ENCODE measurements around the gene ANGPT4. TPM values are rescaled to one million over a fixed set of nuclear protein-coding genes. Genes with fewer than 3 reads are reported as not detected.

Gene ANGPT4
- total RNA-seq, 4 donors from 2014 or later = 0.27 TPM; not detected in 3

GRCh38 chr20:887137-887536, 29.0 kb downstream of the ANGPT4 start:
- Histone ChIP-seq H3K9me3 (no peaks in the 10 kb centered on the region), H3K36me3 (no peaks in the 10 kb centered on the region)

GRCh38 chr20:884983-885952, 30.9 kb downstream of the ANGPT4 start:
- Histone ChIP-seq H3K4me3 (no peak overlapping the region), H3K4me1 (peaks cover 0 to 4% (median 0%) of the 10 kb centered on the region in 4 donors), H3K27me3 (no peaks in the 10 kb centered on the region), H3K9me3 (no peaks in the 10 kb centered on the region), H3K36me3 (no peaks in the 10 kb centered on the region), H3K27ac (no peak overlapping the region)
- no peak for DNase-seq
- TF ChIP-seq CTCF (IDR thresholded peaks at IDR 0.05) (no peak), POLR2A (IDR thresholded peaks at IDR 0.05) (no peak)

More at GRCh38 chr20:887137-887536, 29.0 kb downstream of the ANGPT4 start:
- no peak for DNase-seq
- peaks cover 0 to 4% (median 0%) of the 10 kb centered on the region in 4 donors for H3K4me1 ChIP-seq
- TF ChIP-seq POLR2A (IDR thresholded peaks at IDR 0.05) (no peak), CTCF (IDR thresholded peaks at IDR 0.05) (peak in 2 of 6 experiments; percentile 10 to 12)
- no peak overlapping the region for H3K4me3 ChIP-seq
- no peak overlapping the region for H3K27ac ChIP-seq
- H3K27me3 ChIP-seq = no peaks in the 10 kb centered on the region

- Histone ChIP-seq H3K27me3 (no peaks in the 10 kb centered on the region), H3K36me3 (no peaks in the 10 kb centered on the region), H3K4me1 (peaks cover 0 to 4% (median 0%) of the 10 kb centered on the region in 4 donors), H3K4me3 (no peak overlapping the region), H3K9me3 (no peaks in the 10 kb centered on the region), H3K27ac (no peak overlapping the region)
- no peak for TF ChIP-seq POLR2A (IDR thresholded peaks at IDR 0.05)
- TF ChIP-seq CTCF (IDR thresholded peaks at IDR 0.05) = no peak
- no peak for DNase-seq
Observed at GRCh38 chr20:881783-882144, 34.4 kb downstream of the ANGPT4 start.

- Histone ChIP-seq H3K9me3 (no peaks in the 10 kb centered on the region), H3K4me1 (peaks cover 0 to 4% (median 0%) of the 10 kb centered on the region in 4 donors), H3K27ac (no peak overlapping the region), H3K27me3 (no peaks in the 10 kb centered on the region), H3K36me3 (no peaks in the 10 kb centered on the region), H3K4me3 (no peak overlapping the region)
- no peak for DNase-seq
- TF ChIP-seq CTCF (IDR thresholded peaks at IDR 0.05) (no peak), POLR2A (IDR thresholded peaks at IDR 0.05) (no peak)
Observed at GRCh38 chr20:881051-881782, 34.9 kb downstream of the ANGPT4 start.

GRCh38 chr20:879626-880025, 36.5 kb downstream of the ANGPT4 start:
- Histone ChIP-seq H3K36me3 (no peaks in the 10 kb centered on the region), H3K27me3 (no peaks in the 10 kb centered on the region), H3K27ac (no peak overlapping the region), H3K4me1 (no peaks in the 10 kb centered on the region), H3K9me3 (no peaks in the 10 kb centered on the region), H3K4me3 (no peak overlapping the region)
- DNase-seq = no peak
- TF ChIP-seq CTCF (IDR thresholded peaks at IDR 0.05) (no peak), POLR2A (IDR thresholded peaks at IDR 0.05) (no peak)
